ENCODE measurements around the gene TMEM132D.

The TMEM132D gene

DNA sequence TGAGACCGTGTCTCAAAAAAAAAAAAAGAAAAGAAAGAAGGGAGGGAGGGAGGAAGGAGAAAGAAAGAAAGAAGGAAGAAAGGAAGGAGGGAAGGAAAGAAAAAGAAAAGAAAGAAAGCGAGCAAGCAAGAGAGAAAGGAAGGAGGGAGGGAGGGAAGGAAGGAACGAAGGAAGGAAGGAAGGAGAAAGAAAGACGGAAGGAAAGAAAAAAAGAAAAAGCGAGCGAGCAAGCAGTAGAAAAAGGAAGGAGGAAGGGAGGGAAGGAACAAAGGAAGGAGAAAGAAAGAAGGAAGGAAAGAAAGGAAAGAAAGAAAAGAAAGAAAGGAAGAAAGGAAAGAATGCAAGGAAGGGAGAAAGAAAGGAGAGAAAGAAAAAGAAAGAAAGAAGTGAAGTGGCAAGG, 546.6 kb downstream of the TMEM132D start:
- POLR2A ChIA-PET (ENCODE audit: low non-redundant PET): no interaction called here
- H3K27ac ChIP-seq: no peak overlapping the region
- TF ChIP-seq, protein P1, sequence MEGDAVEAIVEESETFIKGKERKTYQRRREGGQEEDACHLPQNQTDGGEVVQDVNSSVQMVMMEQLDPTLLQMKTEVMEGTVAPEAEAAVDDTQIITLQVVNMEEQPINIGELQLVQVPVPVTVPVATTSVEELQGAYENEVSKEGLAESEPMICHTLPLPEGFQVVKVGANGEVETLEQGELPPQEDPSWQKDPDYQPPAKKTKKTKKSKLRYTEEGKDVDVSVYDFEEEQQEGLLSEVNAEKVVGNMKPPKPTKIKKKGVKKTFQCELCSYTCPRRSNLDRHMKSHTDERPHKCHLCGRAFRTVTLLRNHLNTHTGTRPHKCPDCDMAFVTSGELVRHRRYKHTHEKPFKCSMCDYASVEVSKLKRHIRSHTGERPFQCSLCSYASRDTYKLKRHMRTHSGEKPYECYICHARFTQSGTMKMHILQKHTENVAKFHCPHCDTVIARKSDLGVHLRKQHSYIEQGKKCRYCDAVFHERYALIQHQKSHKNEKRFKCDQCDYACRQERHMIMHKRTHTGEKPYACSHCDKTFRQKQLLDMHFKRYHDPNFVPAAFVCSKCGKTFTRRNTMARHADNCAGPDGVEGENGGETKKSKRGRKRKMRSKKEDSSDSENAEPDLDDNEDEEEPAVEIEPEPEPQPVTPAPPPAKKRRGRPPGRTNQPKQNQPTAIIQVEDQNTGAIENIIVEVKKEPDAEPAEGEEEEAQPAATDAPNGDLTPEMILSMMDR (conservative IDR thresholded peaks at IDR 0.05; ENCODE audit: low read depth): no peak
- DNase-seq (ENCODE audit: low spot score): no peak
- CTCF ChIA-PET: interaction anchor here (0.6 kb wide), 2 partner anchors 90 to 302 kb away, joined by 3 to 5 read pairs; no protein-coding TSS in a partner anchor

DNA sequence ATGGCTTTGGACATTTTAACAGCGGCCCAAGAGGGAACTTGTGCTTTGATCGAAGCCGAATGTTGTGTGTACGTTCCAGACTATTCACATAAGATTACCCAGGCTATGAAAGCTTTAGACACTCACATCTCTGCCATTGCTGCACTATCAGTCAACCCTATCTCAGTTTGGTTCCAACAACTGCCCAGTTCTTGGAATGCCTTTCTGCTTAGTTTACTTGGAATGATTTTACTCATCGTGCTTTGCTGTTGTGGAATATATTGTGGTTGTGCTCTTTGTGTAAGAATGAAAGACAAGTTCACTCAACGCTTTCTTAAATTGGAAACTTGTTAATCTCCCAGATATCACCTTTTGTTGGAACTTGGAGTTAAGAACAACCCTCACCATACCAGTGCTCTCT, 552.3 kb downstream of the TMEM132D start:
- DNase-seq (ENCODE audit: low spot score): no peak
- no peak overlapping the region for H3K27ac ChIP-seq
- ChIA-PET POLR2A (ENCODE audit: low non-redundant PET) (no interaction called here), CTCF (no interaction called here)
- TF ChIP-seq, protein P1 (conservative IDR thresholded peaks at IDR 0.05; ENCODE audit: low read depth): no peak

DNA sequence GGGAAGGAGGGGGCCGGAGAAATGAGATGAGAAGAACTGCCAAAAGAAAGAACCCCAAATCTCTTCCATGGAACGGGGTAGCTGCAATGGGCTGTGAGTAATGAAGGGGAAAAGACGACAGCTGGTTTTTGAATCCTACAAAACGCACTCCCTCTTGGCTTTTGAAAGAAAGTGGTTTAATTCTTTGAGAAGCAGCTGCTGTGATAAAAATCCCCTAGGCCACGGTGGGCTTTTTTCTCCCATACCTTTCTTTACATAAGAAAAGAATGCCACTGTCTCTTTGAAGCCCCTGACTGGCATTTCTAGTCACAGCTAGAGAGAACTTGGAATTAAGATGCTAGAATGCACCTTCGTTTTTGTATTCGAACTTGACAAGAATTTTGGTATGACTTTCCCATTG, 564.5 kb downstream of the TMEM132D start:
- no peak overlapping the region for H3K27ac ChIP-seq
- TF ChIP-seq, protein P1 (conservative IDR thresholded peaks at IDR 0.05; ENCODE audit: low read depth): no peak
- ChIA-PET CTCF (no interaction called here), POLR2A (ENCODE audit: low non-redundant PET) (no interaction called here)
- DNase-seq (ENCODE audit: low spot score): no peak

DNA sequence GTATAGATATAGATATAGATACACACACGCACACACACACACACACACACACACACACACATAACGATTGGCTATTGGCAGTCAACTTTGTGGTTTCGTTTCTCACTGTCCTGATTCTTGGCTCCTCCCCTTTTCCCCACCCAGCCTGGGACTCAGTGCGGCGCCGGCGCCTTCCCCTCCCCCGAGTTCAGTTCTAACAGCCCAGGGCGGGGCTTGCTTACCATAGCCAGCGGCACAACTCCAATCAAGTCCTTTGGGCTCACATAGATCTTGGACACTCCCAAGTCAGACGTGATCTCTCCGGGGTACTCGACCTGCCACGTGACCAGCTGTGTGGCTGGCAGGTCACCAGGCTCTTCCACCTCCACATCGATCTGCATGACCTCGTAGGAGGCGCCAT, 566.4 kb downstream of the TMEM132D start:
- ChIA-PET CTCF (no interaction called here), POLR2A (ENCODE audit: low non-redundant PET) (no interaction called here)
- no peak for DNase-seq (ENCODE audit: low spot score)
- TF ChIP-seq, protein P1 (conservative IDR thresholded peaks at IDR 0.05; ENCODE audit: low read depth): no peak
- no peak overlapping the region for H3K27ac ChIP-seq

DNA sequence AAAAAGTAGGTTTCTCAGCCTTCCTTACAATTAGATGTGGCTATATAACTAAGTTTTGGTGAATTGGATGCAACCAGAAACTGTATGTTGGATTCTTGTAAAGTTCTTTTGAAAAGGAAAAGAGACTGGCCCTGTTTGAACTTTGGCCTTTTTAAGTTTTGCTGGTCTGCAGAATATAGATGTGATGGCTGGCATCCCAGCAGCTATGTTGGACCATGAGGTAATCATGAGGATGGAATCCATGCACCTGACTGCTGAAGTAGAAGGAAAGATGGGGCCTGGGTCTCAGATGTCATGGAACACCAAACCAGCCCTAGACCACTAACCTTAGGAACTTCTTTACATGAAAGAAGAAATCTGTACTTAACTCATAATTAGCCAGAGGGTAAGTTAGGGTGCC, 568.1 kb downstream of the TMEM132D start:
- DNase-seq (ENCODE audit: low spot score): no peak
- TF ChIP-seq, protein P1 (conservative IDR thresholded peaks at IDR 0.05; ENCODE audit: low read depth): no peak
- ChIA-PET POLR2A (ENCODE audit: low non-redundant PET) (no interaction called here), CTCF (no interaction called here)
- no peak overlapping the region for H3K27ac ChIP-seq

DNA sequence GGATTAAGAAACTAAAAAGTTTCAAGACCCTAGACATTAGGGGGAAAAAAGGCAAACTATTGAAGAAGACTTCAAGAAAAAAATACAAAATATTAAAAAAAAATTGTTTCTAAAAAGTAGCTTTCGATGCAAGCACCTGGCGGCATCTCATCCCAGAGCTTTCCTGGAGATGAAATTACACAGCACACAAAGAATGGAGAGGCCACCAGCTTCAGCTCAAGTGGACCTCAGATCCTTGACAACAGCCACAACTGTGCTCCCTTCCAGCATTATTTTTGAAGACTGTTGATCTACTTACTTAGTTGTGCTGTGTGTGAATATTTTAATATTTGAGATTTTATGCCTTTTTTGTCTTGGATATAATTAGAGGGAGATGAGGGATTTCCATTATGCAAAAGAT, 571.5 kb downstream of the TMEM132D start:
- POLR2A ChIA-PET (ENCODE audit: low non-redundant PET): no interaction called here
- no peak for DNase-seq (ENCODE audit: low spot score)
- TF ChIP-seq, protein P1 (conservative IDR thresholded peaks at IDR 0.05; ENCODE audit: low read depth): no peak
- CTCF ChIA-PET: no interaction called here
- H3K27ac ChIP-seq: no peak overlapping the region

Data from RWPE1 (cell line).